ENCODE results near the gene GPR25.

- TF ChIP-seq CTCF (IDR thresholded peaks at IDR 0.05; ENCODE audit: low read length) (no peak), EZH2 (optimal IDR thresholded peaks at IDR 0.05; ENCODE audit: low read depth, low read length) (no peak)
Observed at GRCh38 chr1:200885623-200886402, 13.0 kb downstream of the GPR25 start.
